ENCODE results near the gene RAB17.

RAB17 gene

DNA sequence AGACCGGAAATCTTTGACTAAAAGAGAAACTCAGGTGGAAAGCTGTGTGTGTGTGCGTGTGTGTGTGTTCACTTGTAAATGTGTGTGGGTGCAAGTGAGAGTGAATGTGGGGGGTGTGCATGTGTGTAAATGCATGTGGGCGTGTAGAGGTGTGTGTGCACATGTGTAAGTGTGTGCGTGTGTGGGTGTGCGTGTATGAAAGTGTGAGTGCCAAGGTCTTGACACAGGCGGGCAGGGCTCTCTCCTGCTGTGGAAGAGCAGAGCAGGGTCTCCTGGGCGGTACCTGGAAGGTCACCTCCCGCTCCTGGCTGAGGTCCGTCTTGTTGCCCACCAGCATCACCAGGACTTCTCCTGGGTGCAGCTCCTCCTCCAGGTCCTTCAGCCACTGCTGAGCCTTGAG, 13.6 kb downstream of the RAB17 start:
- DNase-seq = no peak

DNA sequence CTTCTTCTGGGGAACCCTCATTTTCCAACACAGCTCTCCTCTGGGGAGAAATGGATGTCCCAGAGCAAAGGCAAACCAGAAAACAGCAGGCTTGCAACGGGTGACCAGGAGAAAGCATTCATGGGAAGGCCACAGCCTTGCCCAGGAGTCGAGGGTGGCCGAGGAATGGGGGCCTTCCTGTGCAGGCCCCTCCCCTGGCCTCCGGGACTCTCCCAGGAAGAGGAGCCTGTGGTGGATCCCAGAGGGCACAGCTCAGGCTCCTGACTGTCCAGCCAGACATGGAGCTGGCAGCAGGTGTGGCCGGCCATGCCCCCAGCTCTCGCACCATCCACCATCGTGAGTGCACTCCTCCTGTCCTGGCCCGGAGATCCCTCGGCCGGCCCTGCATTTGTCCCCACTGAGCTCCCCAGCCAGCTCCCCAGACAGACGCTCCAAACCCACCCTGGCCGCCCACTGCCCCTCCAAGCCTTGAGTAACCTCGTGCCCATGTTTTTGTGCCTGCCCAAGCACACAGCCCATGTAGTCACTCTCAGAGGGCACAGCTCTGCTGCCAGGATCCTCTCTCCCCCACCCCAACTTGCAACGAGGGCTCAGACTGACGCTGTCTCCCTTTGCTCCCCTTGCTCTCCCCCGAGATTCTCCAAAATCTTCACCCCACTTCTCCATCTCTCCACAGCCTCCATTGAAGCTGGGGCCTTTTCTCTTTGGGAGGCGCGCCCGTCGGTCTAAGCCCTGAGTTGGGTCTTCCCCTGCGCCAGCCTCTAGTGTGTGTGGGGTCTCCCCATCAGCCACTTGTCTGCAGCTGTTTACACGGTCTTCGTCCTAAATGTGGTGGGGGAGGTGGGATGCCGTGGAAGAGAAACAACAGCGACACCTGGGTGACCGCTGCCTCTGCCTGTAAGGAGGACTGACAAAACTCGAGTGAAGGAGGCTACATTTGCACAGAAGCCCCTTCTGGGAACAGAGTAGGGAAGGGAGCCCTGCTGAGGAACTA, 14.4 kb downstream of the RAB17 start:
- no peak for DNase-seq

DNA sequence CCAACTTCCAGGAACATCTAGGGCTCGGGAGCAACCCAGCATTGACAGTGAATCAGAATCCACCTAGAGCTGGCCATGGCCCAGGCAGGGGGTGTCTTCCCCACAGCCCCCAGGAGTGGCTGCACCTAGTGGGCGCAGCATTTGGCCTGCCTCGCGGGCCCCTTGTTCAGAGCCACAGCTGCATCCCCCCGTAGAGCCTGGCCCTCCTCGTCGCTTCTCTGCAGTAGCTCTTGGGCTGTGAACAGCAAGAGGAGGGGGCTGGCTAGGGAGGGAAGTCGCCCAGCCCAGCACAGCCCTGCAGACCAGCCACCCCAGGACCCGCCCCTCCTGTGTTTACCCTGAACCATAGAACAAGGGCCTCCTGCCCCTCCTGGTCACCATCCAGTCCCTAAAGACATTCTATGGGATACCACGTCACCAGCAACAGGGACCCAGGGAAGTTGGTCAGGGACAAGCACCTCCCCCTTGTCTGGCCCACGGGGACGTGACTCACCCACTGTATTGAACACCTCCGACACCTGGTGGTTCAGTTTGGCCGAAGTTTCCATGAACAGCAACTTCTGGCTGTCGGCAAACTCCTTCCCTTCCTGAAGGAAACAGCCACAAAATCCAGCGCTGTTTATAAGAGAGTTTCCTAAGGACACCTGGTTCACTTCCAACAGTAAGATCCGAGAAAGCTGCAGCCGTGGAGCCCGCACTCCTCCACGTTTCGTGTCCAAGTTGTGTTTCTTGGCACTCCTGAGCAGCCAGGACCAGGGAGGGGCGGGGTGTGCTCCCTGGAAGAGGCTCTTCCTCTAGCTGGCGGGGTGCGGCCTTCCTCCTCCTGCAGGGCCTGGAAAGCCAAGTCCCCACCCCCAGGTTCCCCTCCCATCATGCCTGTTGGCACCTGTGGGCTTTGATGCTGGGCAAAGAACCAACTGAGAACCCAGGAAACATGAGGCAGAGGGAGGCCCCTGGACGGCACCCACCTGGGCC, 15.4 kb downstream of the RAB17 start:
- no peak for DNase-seq

GRCh38 chr2:237574467-237574866, 16.1 kb downstream of the RAB17 start:
- DNase-seq = no peak

DNA sequence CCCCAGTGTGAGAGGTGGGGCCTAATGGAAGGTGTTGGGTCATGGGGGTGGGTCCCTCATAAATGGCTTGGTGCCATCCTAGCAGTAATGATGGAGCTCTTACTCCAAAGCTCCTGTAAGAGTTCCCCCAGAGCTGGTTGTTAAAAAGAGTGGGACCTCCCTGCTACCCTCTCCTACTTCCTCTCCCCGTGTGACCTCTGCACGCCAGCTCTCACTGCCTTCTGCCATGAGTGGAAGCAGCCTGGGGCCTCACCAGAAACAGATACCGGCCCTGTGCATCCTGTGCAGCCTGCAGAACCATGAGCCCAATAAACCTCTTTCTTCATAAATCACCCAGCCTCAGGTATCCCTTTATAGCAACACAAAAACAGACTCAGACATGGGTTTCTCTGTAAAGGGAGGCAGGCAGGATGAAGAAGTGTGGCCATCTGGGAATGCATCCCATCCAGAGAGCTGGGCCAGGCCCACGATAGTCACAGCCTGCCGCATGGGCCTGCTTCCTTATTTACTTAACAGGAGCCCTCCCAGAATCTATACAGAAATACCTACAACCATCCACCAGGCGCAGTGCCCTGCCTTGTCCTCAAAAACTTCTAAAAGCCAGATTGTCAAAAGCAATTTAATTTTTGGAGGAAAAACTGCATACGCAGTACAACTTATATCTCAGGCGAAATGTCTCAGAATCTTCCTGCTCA, 16.7 kb downstream of the RAB17 start:
- DNase-seq = no peak

- DNase-seq = no peak
These were observed 17.8 kb downstream of the RAB17 start for GRCh38 chr2:237572742-237573101.

GRCh38 chr2:237572021-237572741, 18.4 kb downstream of the RAB17 start:
- peak; percentile 81 for DNase-seq

DNA sequence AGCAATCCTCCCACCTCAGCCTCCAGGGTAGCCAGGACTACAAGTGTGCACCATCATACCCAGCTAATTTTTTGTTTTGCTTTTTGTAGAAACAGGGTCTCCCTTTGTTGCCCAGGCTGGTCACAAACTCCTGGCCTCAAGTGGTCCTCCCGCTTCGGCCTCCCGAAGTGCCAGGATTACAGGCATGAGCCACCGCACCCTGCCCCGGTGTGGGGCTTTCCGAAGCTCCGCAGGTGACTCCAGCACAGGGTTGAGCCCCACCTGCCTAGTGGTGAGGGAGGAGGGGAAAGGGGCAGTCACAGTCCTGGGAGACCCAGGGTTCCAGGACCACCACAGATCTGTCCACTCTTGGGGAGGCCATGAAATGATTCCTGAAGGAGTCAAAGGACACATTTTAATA, 19.0 kb downstream of the RAB17 start:
- no peak for DNase-seq

DNA sequence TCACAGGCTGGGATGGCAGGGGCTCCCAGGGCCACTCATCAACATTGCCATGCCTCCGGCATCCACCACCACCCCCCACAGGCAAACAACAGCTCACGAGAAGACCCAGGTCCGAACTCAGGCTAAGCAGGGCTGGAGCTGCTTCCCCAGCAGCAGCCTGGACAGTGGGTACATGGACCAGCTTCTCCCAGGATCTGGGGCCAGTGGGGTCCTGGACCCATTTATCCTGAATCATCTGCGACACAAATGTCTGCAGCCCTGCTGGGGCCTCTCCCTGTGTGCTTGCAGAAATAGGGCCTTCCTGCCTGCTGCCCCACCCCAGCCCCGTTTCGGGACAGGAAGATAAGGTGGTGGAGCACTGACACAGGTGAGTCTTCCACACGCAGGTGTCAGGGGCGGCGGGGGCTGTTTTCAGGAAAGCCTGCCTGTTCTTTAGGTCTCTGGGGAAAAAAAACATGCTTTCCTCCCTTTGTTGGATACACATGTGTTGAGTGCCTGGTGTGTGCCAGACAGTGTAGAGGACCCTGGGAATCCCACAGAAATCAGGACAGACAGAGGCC, 19.7 kb downstream of the RAB17 start:
- no peak for DNase-seq

- DNase-seq = no peak
These were observed 20.6 kb downstream of the RAB17 start for GRCh38 chr2:237569896-237570295.

- DNase-seq = no peak
These were observed 21.5 kb downstream of the RAB17 start for GRCh38 chr2:237569041-237569440.

DNA sequence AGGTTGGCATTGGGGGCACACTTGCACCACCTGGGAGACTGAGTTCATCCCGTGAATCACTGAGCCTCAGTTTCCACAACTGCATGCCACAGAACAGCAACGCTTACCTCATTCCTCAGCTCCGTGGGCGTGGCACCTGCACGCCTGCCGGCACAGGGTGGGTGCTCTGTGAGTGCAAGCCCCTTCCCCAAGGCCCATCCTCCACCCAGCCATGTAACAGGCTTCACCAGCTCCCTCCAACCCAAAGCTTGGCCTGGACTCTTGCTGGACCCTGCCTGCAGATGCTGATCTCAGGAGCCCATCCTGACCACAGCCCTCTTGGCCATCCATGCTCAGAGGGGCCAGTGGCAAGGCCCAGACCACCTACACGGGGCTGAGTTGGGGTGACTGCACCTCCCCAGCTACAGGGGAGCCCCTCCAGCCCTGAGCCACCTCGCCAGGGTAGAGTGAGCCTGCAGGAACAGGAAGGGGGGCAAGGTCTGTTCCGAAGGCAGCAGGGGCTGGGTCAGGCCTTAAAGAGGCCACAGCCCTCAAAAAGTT, 22.3 kb downstream of the RAB17 start:
- no peak for DNase-seq

DNA sequence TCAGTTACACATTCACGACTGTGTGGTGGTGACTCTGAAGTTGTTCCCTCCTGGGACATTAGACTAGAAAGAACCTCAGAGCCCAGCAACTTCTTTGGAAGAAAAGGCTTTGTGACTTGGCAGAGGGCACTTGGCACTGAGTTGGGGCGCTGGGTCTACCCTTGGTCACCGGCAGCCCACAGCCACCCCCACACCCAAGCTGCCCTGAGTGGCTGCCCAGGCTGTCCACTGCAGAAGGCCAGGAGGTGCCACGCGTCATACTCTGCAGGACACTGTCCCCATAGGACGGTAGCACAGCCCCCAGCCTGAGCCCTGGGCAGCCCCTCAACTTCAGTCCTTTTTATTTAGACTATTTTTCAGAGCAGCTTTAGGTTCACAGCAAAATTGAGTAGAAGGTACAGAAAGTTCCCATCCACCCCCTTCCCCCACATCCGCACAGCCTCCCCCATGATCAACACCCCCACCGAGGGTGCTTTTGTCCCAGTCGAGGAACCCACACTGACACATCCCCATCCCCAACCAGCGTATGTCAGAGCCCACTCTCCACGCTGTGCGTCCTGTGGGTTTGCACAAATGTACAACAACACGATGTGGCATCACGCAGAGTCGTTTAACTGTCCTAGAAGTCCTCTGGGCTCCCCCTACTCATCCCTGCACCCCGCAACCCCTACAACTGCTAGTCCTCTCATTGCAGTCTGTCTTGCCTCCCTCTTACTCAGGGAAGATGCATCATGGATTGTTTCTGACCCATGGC, 23.1 kb downstream of the RAB17 start:
- no peak for DNase-seq

- DNase-seq = no peak
These were observed 23.9 kb downstream of the RAB17 start, which contains the start of gene PRLH for GRCh38 chr2:237566401-237567235. Gene PRLH, plus strand, starts transcription at chr2:237566574. Its CDS starts 0 bp downstream, at chr2:237566574.

DNA sequence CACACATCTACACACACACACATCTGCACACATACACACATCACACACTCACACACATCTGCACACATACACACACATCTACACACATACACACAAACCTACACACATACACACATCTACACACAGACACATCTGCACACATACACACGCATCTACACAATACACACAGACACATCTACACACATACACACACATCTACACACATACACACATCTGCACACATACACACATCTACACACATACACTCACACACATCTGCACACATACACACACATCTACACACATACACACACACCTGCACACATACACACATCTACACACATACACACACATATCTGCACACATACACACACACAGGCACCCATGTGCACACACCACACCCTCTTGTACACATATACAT, 24.6 kb downstream of the RAB17 start:
- no peak for DNase-seq

DNA sequence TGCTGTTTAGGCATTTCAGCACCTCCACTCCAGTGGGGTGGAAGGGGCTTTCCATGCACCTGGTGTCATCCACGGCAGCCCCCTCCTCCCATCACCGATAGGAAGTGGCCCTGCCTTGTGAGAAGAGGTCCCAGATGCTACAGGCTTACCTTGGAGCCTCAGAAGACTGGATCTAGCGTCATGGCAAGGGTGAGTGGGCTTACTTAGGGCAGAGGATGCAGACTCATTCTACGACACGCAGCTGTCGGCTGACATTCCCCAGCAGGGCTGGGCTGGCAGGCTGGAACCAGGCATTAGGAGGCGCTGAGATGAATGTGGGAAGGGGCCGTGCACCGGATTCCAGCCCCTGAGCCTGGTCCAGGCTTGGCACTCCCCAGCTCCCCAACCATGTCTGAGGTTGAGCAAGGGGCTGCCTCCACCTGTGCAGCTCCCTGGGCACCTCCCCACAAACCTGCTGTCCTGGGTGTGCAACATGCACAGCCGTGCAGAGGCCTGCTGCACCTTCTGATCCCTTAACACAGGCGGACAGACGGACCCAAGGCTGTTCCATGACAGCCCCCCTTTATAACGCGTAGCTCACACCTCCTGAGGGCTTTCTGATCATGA, 25.9 kb downstream of the RAB17 start:
- DNase-seq = no peak

DNA sequence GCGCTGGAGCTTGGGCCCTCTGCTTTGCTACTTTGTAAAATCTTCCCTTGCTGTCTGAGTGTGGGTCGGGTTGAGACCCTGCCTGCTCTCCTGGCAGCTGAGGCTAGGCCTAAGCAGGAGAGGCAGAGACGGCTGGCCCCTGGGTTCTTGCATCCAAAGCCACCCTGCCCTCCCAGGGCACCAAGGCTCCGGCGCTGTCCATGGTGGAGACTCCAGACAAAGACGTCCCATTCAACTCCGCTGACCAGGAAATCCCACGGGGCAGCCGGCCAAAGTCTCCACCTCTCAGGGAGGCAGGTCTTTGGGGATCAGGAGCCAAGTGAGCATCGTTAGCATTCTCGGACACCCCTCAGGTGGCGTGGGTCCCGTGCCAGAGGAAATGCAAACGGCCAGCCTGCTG, 26.7 kb downstream of the RAB17 start:
- DNase-seq = no peak

DNA sequence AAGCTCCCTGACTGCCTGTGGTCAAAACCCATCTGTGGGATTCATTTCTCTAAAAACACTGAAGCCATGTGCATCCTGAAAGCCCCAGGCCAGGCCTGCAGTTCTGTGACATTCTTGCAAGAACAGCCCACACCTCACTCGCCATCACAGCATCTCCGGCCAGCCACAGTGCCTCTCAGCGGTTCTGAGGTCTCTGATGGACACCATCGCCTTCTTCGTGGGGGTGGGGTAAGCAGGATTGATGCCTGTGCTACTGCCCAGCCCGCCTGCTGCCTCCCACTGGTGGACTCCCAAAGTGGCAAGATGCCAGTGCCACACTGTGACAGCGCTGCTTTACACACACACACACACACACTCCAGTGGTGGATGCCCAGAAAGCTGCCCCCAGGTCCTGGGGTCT, 29.3 kb downstream of the RAB17 start:
- DNase-seq = no peak

DNA sequence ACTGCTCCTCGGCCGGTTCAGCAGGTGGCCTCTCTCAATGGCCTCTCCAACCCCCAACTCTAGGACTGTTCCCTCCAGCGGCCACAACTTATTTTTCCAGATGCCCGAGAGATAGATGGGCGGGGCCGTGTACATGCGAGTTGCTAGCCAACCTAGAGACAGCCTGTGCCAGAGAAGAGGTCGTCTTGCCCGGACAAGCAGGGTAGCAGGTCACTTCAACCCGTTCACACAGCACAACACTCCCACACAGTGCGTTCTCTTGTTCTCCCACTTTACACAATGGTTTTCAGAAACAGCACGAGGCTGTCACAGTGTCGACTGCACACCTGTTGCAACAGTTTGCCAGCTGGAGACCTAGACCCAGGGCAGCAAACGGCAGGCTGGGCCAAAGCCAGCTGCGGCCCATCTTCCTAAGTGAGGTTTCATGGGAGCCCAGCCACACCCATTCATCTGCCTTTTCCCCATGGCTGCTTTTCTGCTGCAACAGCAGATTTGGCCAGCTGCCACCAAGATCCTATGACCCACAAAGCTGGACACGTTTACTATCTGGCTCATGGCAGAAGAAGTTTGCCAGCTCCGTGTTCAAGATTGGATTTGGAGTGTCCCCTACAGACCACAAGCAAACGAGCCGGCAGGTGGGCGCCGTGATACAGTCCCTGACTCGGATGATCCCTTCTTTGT, 31.4 kb downstream of the RAB17 start:
- DNase-seq = no peak

Measured in CD4-positive, alpha-beta T cell treated with Interleukin-12 subunit alpha and Interleukin-12 subunit beta, for 1 hour (primary cell).